Ishikawa (cell line): ENCODE data around the gene CD300LG.

Experiments
- CEBPB ChIP-seq: IDR thresholded peaks from 2 replicates; pipeline ENCODE4 v1.6.1; 2012
- EP300 ChIP-seq: IDR thresholded peaks from 2 replicates; pipeline ENCODE4 v1.6.1; 2012; ENCODE audit warnings: borderline replicate concordance
- FOXM1 ChIP-seq: IDR thresholded peaks from 2 replicates; pipeline ENCODE4 v1.6.1; 2012; ENCODE audit warnings: low read depth, borderline replicate concordance
- NFIC ChIP-seq: IDR thresholded peaks from 2 replicates; pipeline ENCODE4 v1.6.1; 2012
- RAD21 ChIP-seq: IDR thresholded peaks from 2 replicates; pipeline ENCODE4 v1.6.1; 2012; ENCODE audit warnings: low read depth
- REST ChIP-seq: IDR thresholded peaks from 2 replicates; pipeline ENCODE4 v1.6.1; 2012; ENCODE audit warnings: low read depth, mild to moderate bottlenecking
- TAF1 ChIP-seq: IDR thresholded peaks from 2 replicates; pipeline ENCODE4 v1.6.1; 2012; ENCODE audit warnings: low read depth, mild to moderate bottlenecking
- TCF12 ChIP-seq: IDR thresholded peaks from 2 replicates; pipeline ENCODE4 v1.6.1; 2012; ENCODE audit warnings: low read depth

- TF ChIP-seq REST, result no peak
- TF ChIP-seq TCF12, result 0 out of 2 replicates have a peak, but pooled peaks have one; percentile 47
- TF ChIP-seq TAF1, result no peak
- peak; percentile 75; the same call in 1 of the 2 replicates for TF ChIP-seq NFIC
- TF ChIP-seq CEBPB, result no peak
- TF ChIP-seq FOXM1, result no peak
- TF ChIP-seq EP300, result no peak
- TF ChIP-seq RAD21, result peak; percentile 47; the same call in 1 of the 2 replicates
Measured at GRCh38 chr17:43880420-43880991, 33.5 kb downstream of the CD300LG start.
